BE2C (cell line): ENCODE results near the gene MB. TPM values are rescaled to one million over a fixed set of nuclear protein-coding genes. Genes with fewer than 3 reads are reported as not detected.
"Not testable (repeated sequence)": the region's sequence is repeated elsewhere in the genome, so short reads cannot be mapped to it uniquely, and the experiment has no call there.

Experiments
- DNase-seq: peaks from one replicate; pipeline ENCODE4 v3.0.0-alpha.2; 2020
- H3K27me3 ChIP-seq: fragments of 250-450 bp; sonication (Bioruptor Pico); 2 replicates; pipeline ENCODE4 v1.5.1; 2020; ENCODE audit warnings: mild to moderate bottlenecking
- H3K36me3 ChIP-seq: fragments of 250-450 bp; sonication (Bioruptor Pico); 2 replicates; pipeline ENCODE4 v1.5.1; 2020; ENCODE audit warnings: mild to moderate bottlenecking
- H3K4me1 ChIP-seq: fragments of 250-450 bp; sonication (Bioruptor Pico); 2 replicates; pipeline ENCODE4 v1.5.1; 2020
- H3K4me3 ChIP-seq: 2 replicates; pipeline ENCODE4 v1.5.1; 2011; ENCODE audit warnings: low read depth, low read length
- H3K9me3 ChIP-seq: fragments of 250-450 bp; sonication (Bioruptor Pico); 2 replicates; pipeline ENCODE4 v1.5.1; 2020
- polyA plus RNA-seq: library from polyadenylated mRNA; unstranded; fragments of >200 nt; gene quantifications from one replicate; pipeline ENCODE4 v1.2.1, GENCODE V29; 2012; ENCODE audit warnings: low read depth, missing spikeins; ENCODE audit not compliant: insufficient read length, insufficient read depth
- TF ChIP-seq, protein P1 (sequence below): IDR thresholded peaks from 2 replicates; pipeline ENCODE4 v1.5.1; 2012; ENCODE audit warnings: mild to moderate bottlenecking, low read depth, low read length

Gene MB
- polyA plus RNA-seq, result not detected

DNA sequence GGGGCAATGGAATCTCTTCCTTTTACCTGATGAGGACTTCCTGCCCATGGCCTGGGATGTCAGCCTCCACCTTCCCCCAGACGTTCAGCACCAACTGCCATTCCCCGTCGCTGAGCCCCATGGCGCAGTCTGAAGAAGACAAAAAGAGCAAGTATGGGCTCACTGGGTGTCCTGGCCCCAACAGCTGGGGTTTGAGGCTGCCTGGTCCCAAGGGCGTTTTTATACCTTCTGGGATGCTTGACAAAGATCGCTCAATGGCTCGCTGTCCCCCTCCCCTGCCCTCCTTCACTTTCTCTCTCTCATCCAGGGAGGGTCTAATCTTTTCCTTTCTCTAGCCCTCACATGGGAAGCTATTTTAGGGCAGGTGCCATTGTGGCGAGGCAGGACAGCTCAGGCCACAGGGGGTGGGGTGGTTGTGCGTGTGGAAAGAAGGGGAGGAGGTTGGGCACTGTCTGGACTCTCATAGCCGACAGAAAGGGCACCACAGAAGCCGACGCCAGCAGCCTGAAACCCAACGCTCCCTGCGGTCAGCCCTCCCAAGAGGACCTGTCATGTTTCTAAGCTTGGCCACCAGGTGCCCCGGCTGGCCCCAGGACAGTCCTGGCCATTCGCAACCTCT, at the start of gene MB:
Gene MB, minus strand, starts transcription at position 193 of the 619 bp plus-strand sequence. Its CDS starts 72 bp downstream, at position 121.
- H3K4me3 ChIP-seq, result no peak within 1 kb of the TSS
- no peaks in the 10 kb centered on the region for H3K27me3 ChIP-seq
- H3K36me3 ChIP-seq, result no peaks in the 10 kb centered on the region
- peaks cover 15% of the 10 kb centered on the region for H3K4me1 ChIP-seq
- no peak for DNase-seq
- H3K9me3 ChIP-seq, result no peaks in the 10 kb centered on the region
- TF ChIP-seq, protein P1, sequence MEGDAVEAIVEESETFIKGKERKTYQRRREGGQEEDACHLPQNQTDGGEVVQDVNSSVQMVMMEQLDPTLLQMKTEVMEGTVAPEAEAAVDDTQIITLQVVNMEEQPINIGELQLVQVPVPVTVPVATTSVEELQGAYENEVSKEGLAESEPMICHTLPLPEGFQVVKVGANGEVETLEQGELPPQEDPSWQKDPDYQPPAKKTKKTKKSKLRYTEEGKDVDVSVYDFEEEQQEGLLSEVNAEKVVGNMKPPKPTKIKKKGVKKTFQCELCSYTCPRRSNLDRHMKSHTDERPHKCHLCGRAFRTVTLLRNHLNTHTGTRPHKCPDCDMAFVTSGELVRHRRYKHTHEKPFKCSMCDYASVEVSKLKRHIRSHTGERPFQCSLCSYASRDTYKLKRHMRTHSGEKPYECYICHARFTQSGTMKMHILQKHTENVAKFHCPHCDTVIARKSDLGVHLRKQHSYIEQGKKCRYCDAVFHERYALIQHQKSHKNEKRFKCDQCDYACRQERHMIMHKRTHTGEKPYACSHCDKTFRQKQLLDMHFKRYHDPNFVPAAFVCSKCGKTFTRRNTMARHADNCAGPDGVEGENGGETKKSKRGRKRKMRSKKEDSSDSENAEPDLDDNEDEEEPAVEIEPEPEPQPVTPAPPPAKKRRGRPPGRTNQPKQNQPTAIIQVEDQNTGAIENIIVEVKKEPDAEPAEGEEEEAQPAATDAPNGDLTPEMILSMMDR, result no peak

DNA sequence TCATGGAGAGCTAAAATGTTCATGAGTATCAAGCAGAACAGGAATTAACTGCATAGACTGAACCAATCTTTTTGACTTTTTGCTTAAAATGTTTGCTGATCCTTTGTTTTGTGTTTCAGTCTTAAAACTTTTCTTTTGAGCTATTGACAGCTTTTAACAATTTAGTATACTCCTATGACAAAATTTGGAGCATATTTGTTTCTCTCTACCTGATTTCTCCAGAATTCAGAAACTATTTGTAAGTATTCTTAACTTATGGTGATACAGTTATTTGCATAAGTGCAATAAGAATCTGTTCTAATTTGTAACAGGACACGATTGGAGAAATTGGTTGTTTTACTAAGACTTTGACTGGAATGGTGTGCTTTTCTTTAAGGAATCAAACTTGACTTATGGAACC, 49.6 kb upstream of the MB start:
- not testable (repeated sequence) for H3K27me3 ChIP-seq, H3K9me3 ChIP-seq, DNase-seq, H3K36me3 ChIP-seq, H3K4me1 ChIP-seq, H3K4me3 ChIP-seq

DNA sequence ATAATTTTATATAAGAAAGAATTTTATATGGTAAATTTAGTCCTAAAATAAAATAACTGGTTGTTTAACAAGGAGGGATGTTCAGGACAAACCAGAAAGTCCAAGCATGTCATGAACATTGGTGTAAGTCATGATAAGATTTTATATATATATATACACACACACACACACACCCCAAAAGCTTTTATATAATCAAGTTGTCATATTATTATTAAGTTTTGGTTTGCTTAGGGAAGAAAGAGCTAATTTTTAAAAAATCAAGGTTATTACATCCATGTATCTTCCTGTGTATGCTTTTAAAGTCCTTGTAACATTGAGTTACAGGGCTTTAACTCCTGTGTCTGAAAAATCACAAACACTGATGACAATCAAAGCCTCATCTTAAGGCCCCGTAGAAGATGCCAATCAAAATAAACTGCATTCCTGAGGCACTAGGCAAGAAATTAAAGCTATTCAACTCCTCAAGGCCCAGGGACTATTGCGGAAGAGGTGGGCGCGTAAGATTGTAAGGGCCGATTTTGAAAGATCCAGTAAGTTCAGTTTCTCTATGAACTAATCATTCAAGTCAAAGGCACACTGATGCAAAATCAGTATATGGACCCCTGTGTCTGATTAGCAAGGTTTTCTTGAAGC, 47.9 kb upstream of the MB start:
- Histone ChIP-seq H3K9me3 (peaks cover 3% of the 10 kb centered on the region; the same call in 1 of the 2 replicates), H3K27me3 (no peaks in the 10 kb centered on the region), H3K36me3 (no peaks in the 10 kb centered on the region), H3K4me1 (no peaks in the 10 kb centered on the region), H3K4me3 (no peak overlapping the region)
- DNase-seq, result no peak
- TF ChIP-seq, protein P1, result no peak

DNA sequence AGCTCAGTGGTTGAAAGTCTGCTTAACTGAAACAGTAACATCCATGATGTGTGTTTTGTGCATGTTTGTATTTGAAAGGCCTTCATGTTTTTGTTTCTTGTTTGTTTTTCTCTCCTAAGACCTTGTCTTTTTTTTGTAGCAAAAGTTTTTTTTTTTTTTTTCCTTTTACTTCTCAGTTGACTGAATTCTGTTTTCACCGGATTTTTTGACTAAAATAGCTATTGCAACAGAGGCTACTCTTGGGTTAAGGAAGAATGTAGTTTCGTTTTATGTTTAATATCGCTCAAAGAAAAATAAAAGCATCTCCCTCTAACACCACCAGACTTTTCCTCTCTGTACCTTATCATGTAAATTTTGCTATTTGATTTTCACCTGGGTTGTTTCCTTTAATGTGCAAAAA, 46.2 kb upstream of the MB start:
- no peaks in the 10 kb centered on the region for H3K4me1 ChIP-seq
- no peak overlapping the region for H3K4me3 ChIP-seq
- peaks cover 5% of the 10 kb centered on the region for H3K9me3 ChIP-seq
- DNase-seq, result no peak
- TF ChIP-seq, protein P1, result no peak
- H3K27me3 ChIP-seq, result peaks cover 10% of the 10 kb centered on the region; the same call in 1 of the 2 replicates
- no peaks in the 10 kb centered on the region for H3K36me3 ChIP-seq

DNA sequence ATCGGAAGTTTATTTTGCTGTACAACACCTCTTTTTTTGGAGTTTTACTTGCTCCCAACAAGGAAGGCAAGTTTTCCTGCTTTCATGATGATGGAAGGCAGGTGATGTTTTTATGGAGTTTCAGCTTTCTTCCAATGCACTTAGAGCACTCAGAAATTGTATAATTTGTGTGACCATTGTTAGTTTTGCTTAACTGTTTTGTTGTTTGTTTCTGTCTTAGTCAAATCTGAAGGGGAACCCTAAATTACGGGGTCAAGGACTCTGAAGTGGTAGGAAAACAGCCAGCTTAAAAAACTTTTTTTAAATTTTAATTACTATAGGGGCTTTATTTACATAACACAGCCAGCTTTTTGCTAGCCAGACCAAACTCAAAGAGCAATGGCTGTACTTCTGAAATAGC, 45.8 kb upstream of the MB start:
- TF ChIP-seq, protein P1, result no peak
- Histone ChIP-seq H3K4me1 (no peaks in the 10 kb centered on the region), H3K9me3 (peaks cover 5% of the 10 kb centered on the region), H3K4me3 (no peak overlapping the region), H3K27me3 (peaks cover 13% of the 10 kb centered on the region; the same call in 1 of the 2 replicates), H3K36me3 (no peaks in the 10 kb centered on the region)
- DNase-seq, result no peak

DNA sequence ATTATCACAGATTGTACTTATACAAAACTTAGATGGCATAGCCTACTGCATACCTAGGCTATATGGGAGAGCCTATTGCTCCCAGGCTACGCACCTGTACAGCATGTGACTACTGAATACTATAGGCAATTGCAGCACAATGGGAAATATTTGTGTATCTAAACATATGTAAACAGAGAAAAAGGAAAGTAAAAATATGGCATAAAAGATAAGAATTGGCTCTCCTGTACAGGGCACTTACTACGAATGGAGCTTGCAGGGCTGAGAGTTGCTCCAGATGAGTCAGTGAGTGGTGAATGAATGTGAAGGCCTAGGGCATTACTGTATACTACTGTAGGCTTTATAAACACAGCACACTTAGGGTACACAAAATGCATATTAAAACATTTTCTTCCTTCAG, 44.3 kb upstream of the MB start:
- H3K4me1 ChIP-seq, result peaks cover 6% of the 10 kb centered on the region

More for the DNA sequence above, 44.3 kb upstream of the MB start:
- TF ChIP-seq, protein P1, result no peak
- DNase-seq, result no peak
- H3K27me3 ChIP-seq, result peaks cover 18% of the 10 kb centered on the region
- H3K36me3 ChIP-seq, result no peaks in the 10 kb centered on the region
- H3K4me3 ChIP-seq, result no peak overlapping the region
- peaks cover 5% of the 10 kb centered on the region for H3K9me3 ChIP-seq
